Measurements from ENCODE around the gene SGCD. TPM values are rescaled to one million over a fixed set of nuclear protein-coding genes. Genes with fewer than 3 reads are reported as not detected.

Gene SGCD
- total RNA-seq, 1 donor from 2014 or later, result 0.33 TPM

DNA sequence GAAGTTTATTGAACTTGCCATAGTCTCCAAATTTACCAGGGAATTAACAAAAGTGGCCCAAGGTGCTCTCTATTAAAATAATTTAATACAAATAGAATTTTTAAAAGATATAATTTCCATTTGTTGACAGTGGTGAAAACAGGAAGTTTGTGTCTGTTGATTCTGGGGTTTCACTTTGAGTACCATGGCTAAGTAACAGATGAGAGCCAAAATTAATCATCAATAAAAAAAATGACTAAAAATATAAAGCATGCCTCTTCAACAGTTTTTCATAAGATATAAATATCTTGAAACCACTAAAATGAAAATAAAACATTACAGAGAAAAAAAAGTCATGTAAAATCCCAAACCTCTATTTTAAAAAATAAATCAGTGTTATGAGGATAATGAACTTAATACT lies 49.8 kb downstream of the SGCD start:
- Mint-ChIP-seq H3K4me1 (no peaks in the 10 kb centered on the region), H3K4me3 (no peak overlapping the region), H3K9me3 (no peaks in the 10 kb centered on the region), H3K27me3 (ENCODE audit: low read depth) (peaks cover 3% of the 10 kb centered on the region), H3K36me3 (ENCODE audit: low read depth) (no peaks in the 10 kb centered on the region), H3K27ac (ENCODE audit: unreplicated experiment) (no peak overlapping the region)
- TF ChIP-seq, protein P1, sequence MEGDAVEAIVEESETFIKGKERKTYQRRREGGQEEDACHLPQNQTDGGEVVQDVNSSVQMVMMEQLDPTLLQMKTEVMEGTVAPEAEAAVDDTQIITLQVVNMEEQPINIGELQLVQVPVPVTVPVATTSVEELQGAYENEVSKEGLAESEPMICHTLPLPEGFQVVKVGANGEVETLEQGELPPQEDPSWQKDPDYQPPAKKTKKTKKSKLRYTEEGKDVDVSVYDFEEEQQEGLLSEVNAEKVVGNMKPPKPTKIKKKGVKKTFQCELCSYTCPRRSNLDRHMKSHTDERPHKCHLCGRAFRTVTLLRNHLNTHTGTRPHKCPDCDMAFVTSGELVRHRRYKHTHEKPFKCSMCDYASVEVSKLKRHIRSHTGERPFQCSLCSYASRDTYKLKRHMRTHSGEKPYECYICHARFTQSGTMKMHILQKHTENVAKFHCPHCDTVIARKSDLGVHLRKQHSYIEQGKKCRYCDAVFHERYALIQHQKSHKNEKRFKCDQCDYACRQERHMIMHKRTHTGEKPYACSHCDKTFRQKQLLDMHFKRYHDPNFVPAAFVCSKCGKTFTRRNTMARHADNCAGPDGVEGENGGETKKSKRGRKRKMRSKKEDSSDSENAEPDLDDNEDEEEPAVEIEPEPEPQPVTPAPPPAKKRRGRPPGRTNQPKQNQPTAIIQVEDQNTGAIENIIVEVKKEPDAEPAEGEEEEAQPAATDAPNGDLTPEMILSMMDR (conservative IDR thresholded peaks at IDR 0.05), result no peak
- no peak for DNase-seq (ENCODE audit: low read depth, low spot score)

DNA sequence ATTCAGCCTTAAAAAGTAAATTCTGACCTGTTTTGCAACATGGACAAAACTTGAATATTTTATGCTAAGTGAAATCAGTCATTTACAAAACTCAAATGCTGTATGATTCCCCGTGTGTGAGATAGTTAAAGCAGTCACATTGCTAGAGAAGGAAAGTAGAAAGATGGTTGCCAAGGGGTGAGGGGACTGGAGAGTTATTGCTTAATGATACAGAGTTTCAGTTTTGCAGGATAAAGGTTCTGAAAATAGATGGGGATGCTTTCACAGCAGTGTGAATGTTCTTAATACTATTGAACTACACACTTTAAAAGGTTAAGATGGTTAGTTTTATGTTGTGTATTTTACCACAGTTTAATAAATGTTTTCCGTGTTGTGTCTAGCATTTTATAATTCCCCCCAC lies 51.2 kb downstream of the SGCD start:
- no peaks in the 10 kb centered on the region for H3K36me3 Mint-ChIP-seq (ENCODE audit: low read depth)
- H3K27me3 Mint-ChIP-seq (ENCODE audit: low read depth), result peaks cover 3% of the 10 kb centered on the region
- no peak overlapping the region for H3K27ac Mint-ChIP-seq (ENCODE audit: unreplicated experiment)
- no peaks in the 10 kb centered on the region for H3K4me1 Mint-ChIP-seq
- no peaks in the 10 kb centered on the region for H3K9me3 Mint-ChIP-seq
- H3K4me3 Mint-ChIP-seq, result no peak overlapping the region
- no peak for DNase-seq (ENCODE audit: low read depth, low spot score)
- TF ChIP-seq, protein P1 (conservative IDR thresholded peaks at IDR 0.05), result no peak

DNA sequence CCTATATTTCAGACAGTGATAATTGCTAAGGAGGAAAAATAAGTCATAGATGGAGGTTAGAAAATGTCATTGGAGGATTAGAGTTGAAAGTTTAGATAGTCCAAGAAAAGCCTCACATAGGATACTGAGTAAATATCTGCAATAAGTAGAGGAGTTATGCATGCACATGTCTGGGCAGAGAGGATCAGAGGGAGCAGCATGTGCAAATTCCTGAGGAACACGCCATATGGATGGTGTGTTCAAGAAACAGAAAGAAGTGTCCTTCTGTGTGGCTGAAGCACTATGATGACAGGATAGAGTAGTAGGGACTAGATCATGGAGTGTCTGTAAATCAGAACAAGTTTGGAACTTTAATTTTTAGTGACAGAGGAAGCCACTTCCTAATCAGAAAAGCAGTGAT lies 52.2 kb downstream of the SGCD start:
- H3K36me3 Mint-ChIP-seq (ENCODE audit: low read depth), result no peaks in the 10 kb centered on the region
- no peaks in the 10 kb centered on the region for H3K4me1 Mint-ChIP-seq
- H3K4me3 Mint-ChIP-seq, result no peak overlapping the region
- H3K27ac Mint-ChIP-seq (ENCODE audit: unreplicated experiment), result no peak overlapping the region
- TF ChIP-seq, protein P1 (conservative IDR thresholded peaks at IDR 0.05), result no peak
- no peaks in the 10 kb centered on the region for H3K9me3 Mint-ChIP-seq
- no peak for DNase-seq (ENCODE audit: low read depth, low spot score)
- H3K27me3 Mint-ChIP-seq (ENCODE audit: low read depth), result peaks cover 3% of the 10 kb centered on the region

DNA sequence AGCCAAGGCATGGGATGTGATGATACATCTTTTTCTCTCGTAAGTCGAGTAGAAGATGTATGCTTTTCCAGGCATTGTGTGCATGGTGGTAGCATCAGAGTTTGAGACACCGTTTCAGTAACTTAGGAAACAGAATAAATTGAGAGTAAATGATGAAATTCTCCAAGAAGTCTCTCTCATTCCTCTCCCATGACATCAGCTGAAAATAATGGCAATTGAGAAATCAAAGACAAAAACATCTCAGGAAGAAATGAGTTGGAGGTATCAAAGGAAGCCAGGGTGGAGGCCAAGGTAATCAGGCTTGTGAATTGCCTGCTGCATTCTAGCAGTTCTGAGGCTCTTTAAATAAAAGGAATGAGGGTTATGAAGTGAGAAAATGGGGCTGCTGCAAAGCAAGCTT lies 53.9 kb downstream of the SGCD start:
- Mint-ChIP-seq H3K9me3 (no peaks in the 10 kb centered on the region), H3K27ac (ENCODE audit: unreplicated experiment) (no peak overlapping the region), H3K27me3 (ENCODE audit: low read depth) (peaks cover 3% of the 10 kb centered on the region), H3K36me3 (ENCODE audit: low read depth) (no peaks in the 10 kb centered on the region), H3K4me3 (no peak overlapping the region), H3K4me1 (no peaks in the 10 kb centered on the region)
- TF ChIP-seq, protein P1 (conservative IDR thresholded peaks at IDR 0.05), result no peak
- no peak for DNase-seq (ENCODE audit: low read depth, low spot score)

DNA sequence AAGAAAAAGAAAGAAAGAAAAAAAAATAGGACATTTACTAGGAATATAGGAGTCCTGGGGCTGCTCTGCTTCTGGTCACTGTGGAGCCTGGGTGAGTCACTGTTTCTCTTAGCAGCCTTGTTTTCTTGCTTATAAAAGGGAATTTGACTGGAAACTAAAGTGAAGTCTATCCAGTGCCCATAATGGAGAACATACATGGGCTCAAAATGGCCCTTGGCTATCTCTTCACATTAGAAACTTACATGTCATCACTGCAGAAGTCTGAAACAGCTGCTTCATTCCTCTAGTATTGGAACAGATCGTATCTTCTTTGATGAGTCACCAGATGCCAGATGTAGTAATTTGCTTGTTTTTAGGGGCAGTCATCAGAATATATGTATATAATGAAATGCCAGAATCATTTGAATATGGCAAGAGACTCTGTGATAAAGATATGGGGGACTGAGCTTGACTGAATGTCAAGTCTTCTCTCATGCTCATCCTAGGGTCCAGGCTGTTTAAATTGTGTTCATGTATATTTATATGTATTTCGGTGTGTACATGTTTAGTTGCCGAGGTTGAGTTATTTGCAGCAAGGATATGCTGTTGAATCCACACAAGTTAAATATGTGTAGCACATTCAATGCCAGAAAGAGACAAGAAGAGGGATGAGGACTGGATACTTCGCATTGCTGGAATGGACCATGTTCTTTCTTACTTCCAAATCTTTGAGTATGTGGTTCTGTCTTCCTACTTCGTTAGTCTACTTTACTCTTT lies 56.7 kb downstream of the SGCD start:
- no peak for DNase-seq (ENCODE audit: low read depth, low spot score)
- no peak overlapping the region for H3K27ac Mint-ChIP-seq (ENCODE audit: unreplicated experiment)
- H3K9me3 Mint-ChIP-seq, result no peaks in the 10 kb centered on the region
- TF ChIP-seq, protein P1 (conservative IDR thresholded peaks at IDR 0.05), result no peak
- no peaks in the 10 kb centered on the region for H3K4me1 Mint-ChIP-seq
- H3K4me3 Mint-ChIP-seq, result no peak overlapping the region
- H3K36me3 Mint-ChIP-seq (ENCODE audit: low read depth), result no peaks in the 10 kb centered on the region
- H3K27me3 Mint-ChIP-seq (ENCODE audit: low read depth), result peaks cover 3% of the 10 kb centered on the region
